GM19455 (cell line): ENCODE measurements around the gene ATP5F1D.

Experiments used
- ATAC-seq: cut with Tn5 transposase; IDR thresholded peaks from one replicate; pipeline ENCODE4 v1.9.1; 2021; ENCODE audit not compliant: unreplicated experiment

The ATP5F1D gene

DNA sequence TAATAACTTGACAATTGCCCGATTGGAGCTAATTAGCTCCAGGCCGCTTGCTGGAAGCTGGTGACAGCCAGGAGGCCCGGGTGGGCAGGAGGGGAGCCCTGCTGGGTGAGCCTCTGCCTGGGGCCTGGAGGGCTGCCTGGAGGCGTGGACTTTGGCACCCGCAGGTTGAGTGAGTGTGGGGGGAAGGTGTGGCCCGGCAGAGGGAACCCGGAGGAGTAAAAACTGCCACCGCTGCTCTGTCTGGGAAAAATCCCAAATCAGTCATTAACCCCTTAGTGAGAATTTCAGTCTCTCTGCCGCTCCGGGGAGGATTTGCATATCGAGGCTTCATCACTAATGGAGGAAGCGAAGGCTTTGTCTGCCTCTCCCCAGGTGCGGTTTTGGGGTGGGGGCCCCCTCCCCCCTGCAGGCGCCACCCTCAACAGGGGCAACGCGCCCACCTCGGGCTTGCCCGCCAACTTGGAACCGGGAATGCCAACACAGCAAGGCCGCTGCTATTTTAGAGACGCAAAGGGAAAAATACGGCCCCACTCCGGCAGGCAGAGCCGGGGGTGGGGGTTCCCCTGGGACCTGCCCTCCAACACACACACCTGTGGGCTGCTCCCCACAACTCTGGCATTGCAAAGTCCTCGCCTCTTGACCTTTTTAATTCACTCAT lies 50.3 kb downstream of the ATP5F1D start:
- ATAC-seq = no peak

DNA sequence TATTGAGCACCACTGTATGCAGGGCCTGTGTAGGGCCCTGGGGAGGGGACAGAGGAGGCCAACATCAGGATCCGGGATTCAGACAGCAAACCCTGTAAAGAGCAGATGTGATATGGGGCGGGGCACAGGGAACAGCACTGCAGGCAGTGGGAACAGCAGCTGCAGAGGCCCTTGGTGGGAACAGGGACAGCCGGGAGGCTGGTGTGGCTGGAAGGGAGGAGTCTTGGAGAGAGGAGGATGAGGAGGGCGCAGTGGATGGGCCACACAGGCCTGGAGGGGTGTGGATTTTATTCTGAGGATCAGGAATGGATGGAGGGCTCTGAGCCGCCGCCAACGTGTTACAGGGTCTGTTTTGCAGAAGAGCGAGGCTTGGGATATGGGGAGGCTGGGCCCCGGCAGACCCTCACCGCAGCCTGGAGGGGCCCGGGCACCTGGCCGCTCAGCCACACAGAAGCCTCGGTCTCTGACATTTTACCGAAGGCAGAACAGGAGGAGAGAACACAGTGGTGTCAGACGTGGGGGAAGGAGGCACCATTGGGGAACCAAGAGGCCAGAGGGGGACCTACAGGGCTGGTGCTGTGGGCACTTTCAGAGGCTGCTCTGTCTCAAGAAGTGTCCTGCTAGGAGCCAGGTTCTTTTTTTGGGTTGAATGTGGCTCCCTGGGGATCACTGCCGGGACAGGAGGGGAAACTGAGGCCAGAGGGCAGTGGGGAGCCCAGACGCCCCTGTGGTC lies 51.0 kb downstream of the ATP5F1D start:
- ATAC-seq = no peak

DNA sequence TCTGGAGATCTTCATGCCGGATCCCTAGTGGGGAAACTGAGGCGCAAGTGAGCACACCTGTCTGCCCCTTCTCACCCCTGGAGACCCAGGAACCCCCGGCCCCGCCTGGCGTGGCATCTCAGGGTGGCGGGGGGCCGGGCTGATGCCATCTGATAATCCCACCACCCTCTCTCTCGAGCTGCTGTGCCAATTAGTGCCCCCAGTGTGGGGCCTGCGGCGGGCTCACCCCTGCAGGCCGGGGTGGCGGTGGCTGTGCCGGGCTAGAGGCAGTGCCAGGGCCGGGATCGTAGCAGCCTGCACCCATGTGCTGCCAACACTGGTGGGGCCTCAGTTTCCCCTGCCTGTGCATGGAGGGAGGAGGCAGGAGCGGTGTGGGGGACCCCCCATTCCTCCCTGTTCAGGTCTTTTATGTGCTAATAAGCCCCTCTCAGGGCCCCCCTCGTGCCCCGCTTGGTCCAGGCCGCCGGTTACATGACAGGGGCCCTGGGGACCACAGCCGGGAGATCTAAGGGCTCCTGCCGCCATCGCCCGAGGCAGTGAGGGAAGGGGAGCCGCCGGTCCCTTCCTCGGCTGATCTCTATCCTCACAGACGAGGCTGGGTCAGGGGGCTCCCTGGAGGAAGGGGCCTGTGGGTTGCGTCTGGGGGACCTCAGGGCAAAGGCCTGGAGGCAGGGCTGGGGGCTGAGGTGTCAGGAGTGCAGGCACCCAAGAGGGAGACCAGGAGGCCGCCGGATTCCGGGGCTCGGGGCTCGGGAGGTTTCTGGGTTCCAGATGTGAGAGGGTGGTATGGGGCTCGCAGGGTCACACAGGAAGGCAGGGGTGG lies 52.4 kb downstream of the ATP5F1D start:
- no peak for ATAC-seq
